Measurements from ENCODE around the gene SRRM2.

Gene SRRM2

GRCh38 chr16:2710711-2711231 lies 41.7 kb upstream of the SRRM2 start:
- TF ChIP-seq CTCF (IDR thresholded peaks at IDR 0.05; ENCODE audit: low read depth, low read length, missing control alignments) = no peak
- DNase-seq (ENCODE audit: extremely low read depth, low read depth) = no peak

DNA sequence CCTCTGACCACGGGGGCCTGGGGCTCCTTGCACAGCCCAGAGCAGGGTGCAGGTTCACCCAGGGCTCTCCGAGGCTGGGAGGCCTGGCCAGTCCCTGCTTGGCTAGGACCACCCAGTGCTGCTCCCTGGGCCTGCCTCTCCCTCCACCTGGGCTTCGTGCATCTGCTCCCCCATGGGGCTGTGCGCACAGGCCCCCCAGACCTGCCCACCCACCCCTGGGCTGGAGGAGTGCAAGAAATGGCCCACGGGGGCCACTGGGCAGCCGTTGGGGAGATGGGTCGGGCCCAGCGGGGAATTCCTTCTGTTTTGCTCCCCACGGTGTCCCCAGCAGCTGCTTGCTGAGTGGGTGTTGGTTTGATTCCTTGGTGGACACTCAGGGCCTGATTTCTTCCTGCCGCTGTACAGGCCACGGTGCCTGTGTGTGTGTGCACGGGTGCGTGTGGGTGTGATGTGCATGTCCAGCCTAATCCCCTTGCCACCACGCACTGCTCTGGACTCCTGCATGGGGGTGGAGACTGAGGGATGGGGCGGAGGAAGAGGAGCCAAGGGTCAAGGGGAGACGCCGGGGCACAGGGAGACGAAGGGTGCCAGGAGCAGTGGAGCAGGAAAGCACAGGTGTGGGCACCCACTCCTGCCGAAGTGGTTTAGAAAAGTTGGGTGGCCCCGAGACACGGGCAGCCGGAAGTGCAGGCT lies 40.9 kb upstream of the SRRM2 start:
- H3K4me3 ChIP-seq (replicated peaks; ENCODE audit: low read depth, low read length) = no peak overlapping the region
- DNase-seq (ENCODE audit: extremely low read depth, low read depth) = no peak
- no peak for TF ChIP-seq CTCF (IDR thresholded peaks at IDR 0.05; ENCODE audit: low read depth, low read length, missing control alignments)

More at GRCh38 chr16:2710711-2711231, 41.7 kb upstream of the SRRM2 start:
- H3K4me3 ChIP-seq (replicated peaks; ENCODE audit: low read depth, low read length) = no peak overlapping the region

GRCh38 chr16:2712063-2712441 lies 40.4 kb upstream of the SRRM2 start:
- H3K4me3 ChIP-seq (replicated peaks; ENCODE audit: low read depth, low read length) = no peak overlapping the region
- no peak for TF ChIP-seq CTCF (IDR thresholded peaks at IDR 0.05; ENCODE audit: low read depth, low read length, missing control alignments)
- no peak for DNase-seq (ENCODE audit: extremely low read depth, low read depth)

GRCh38 chr16:2712546-2712945 lies 39.9 kb upstream of the SRRM2 start:
- no peak overlapping the region for H3K4me3 ChIP-seq (replicated peaks; ENCODE audit: low read depth, low read length)
- DNase-seq (ENCODE audit: extremely low read depth, low read depth) = no peak
- no peak for TF ChIP-seq CTCF (IDR thresholded peaks at IDR 0.05; ENCODE audit: low read depth, low read length, missing control alignments)

DNA sequence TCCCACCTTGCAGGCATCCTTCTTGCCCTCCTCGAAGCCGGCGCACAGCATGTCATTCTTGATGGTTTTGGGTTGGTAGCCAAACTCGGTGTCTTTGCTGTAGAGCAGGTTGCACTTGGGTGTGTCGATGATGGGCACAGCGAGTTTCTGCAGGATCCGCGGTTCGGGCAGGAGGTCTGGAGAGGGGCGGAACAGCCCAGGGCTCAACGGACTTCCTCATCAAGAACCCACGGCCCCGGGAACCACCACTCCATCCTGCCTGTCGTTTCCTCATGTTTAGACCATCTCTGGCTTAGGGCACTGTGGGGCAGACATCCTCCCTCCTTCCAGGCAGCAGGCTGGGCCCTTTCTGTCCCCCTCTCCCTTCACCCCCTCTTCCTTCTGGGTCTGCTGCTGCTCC lies 38.9 kb upstream of the SRRM2 start:
- no peak for TF ChIP-seq CTCF (IDR thresholded peaks at IDR 0.05; ENCODE audit: low read depth, low read length, missing control alignments)
- no peak overlapping the region for H3K4me3 ChIP-seq (replicated peaks; ENCODE audit: low read depth, low read length)
- DNase-seq (ENCODE audit: extremely low read depth, low read depth) = no peak

- H3K4me3 ChIP-seq (replicated peaks; ENCODE audit: low read depth, low read length) = no peak overlapping the region
- no peak for TF ChIP-seq CTCF (IDR thresholded peaks at IDR 0.05; ENCODE audit: low read depth, low read length, missing control alignments)
- DNase-seq (ENCODE audit: extremely low read depth, low read depth) = no peak
These were observed 38.3 kb upstream of the SRRM2 start for GRCh38 chr16:2713985-2714774.

Measured in HFF-Myc (cell line).